HEK293 (cell line): ENCODE results near the gene SLC6A4.

ENCODE experiments used
- CTCF ChIA-PET: fragments of 350-600 bp; formaldehyde crosslinking; extraction: SDS; loops from one replicate; lab custom pipeline; 2021; ENCODE audit warnings: antibody characterized with exemption; lab: Yijun Ruan, JAX
- POLR2A ChIA-PET: fragments of 300-600 bp; formaldehyde crosslinking; extraction: SDS; loops from one replicate; lab custom pipeline; 2020; ENCODE audit warnings: antibody characterized with exemption, inconsistent platforms; lab: Yijun Ruan, JAX
- H3K27ac ChIP-seq: fragments of 200-500 bp; sonication (Bioruptor generic); 2 replicates; pipeline ENCODE4 v1.5.1; 2014; ENCODE audit warnings: low read depth, low read length, control low read depth, inconsistent platforms; ENCODE audit errors: extremely low read depth
- H3K36me3 ChIP-seq, 2 experiments: fragments of 200-500 bp in 1 of 2; sonication (Bioruptor generic) in 1 of 2; 1 replicate in 1 of 2; 2 replicates in 1 of 2; pipeline ENCODE4 v1.5.1; 2014 to 2017; ENCODE audit warnings: inconsistent platforms in 2 of 2, low read length in 2 of 2; ENCODE audit not compliant: control insufficient read depth in 2 of 2, insufficient read depth in 1 of 2
- H3K4me1 ChIP-seq: fragments of 200-500 bp; sonication (Bioruptor generic); 2 replicates; pipeline ENCODE4 v1.5.1; 2014; ENCODE audit warnings: mild to moderate bottlenecking, low read length, inconsistent platforms; ENCODE audit not compliant: control insufficient read depth, insufficient read depth
- H3K4me3 ChIP-seq: 2 replicates; pipeline ENCODE4 v1.5.1; 2011; ENCODE audit warnings: low read depth, mild to moderate bottlenecking, control low read depth, low read length, moderate library complexity
- H3K9me3 ChIP-seq: fragments of 200-500 bp; sonication (Bioruptor generic); 2 replicates; pipeline ENCODE4 v1.5.1; 2014; ENCODE audit warnings: low read depth, low read length, inconsistent platforms; ENCODE audit not compliant: control insufficient read depth, insufficient read depth
- IKZF3 ChIP-seq: fragments of 450-650 bp; IDR thresholded peaks from 2 replicates; pipeline ENCODE4 v1.5.0; 2018; ENCODE audit warnings: missing biosample characterization, mild to moderate bottlenecking, missing genetic modification characterization, moderate library complexity
- OSR2 ChIP-seq: fragments of 450-650 bp; formaldehyde crosslinking; IDR thresholded peaks from 2 replicates; pipeline ENCODE4 v1.5.1; 2016; ENCODE audit warnings: missing biosample characterization, missing genetic modification characterization
- REPIN1 ChIP-seq: fragments of 450-650 bp; formaldehyde crosslinking; IDR thresholded peaks from 2 replicates; pipeline ENCODE4 v1.5.1; 2017; ENCODE audit warnings: missing biosample characterization, missing genetic modification characterization, low read depth
- ZBTB20 ChIP-seq: fragments of 450-650 bp; formaldehyde crosslinking; IDR thresholded peaks from 2 replicates; pipeline ENCODE4 v1.5.1; 2016; ENCODE audit warnings: missing biosample characterization, missing genetic modification characterization
- ZNF10 ChIP-seq: fragments of 450-650 bp; formaldehyde crosslinking; IDR thresholded peaks from 2 replicates; pipeline ENCODE4 v1.5.1; 2017; ENCODE audit warnings: missing biosample characterization, missing genetic modification characterization
- ZNF133 ChIP-seq: fragments of 450-650 bp; formaldehyde crosslinking; IDR thresholded peaks from 2 replicates; pipeline ENCODE4 v1.5.1; 2016; ENCODE audit warnings: missing biosample characterization, missing genetic modification characterization
- ZNF148 ChIP-seq: fragments of 450-650 bp; formaldehyde crosslinking; IDR thresholded peaks from 2 replicates; pipeline ENCODE4 v1.5.0; 2017; ENCODE audit warnings: missing biosample characterization, missing genetic modification characterization, borderline replicate concordance
- ZNF2 ChIP-seq: fragments of 450-650 bp; formaldehyde crosslinking; IDR thresholded peaks from 2 replicates; pipeline ENCODE4 v1.5.1; 2016; ENCODE audit warnings: missing biosample characterization, missing genetic modification characterization
- ZNF214 ChIP-seq: fragments of 450-650 bp; formaldehyde crosslinking; IDR thresholded peaks from 2 replicates; pipeline ENCODE4 v1.5.1; 2017; ENCODE audit warnings: missing biosample characterization, mild to moderate bottlenecking, missing genetic modification characterization, borderline replicate concordance
- ZNF248 ChIP-seq: fragments of 450-650 bp; formaldehyde crosslinking; IDR thresholded peaks from 2 replicates; pipeline ENCODE4 v1.5.1; 2017; ENCODE audit warnings: missing biosample characterization, missing genetic modification characterization
- ZNF302 ChIP-seq: fragments of 450-650 bp; formaldehyde crosslinking; IDR thresholded peaks from 2 replicates; pipeline ENCODE4 v1.5.1; 2016; ENCODE audit warnings: missing biosample characterization, missing genetic modification characterization, low read depth
- ZNF404 ChIP-seq: fragments of 450-650 bp; formaldehyde crosslinking; IDR thresholded peaks from 2 replicates; pipeline ENCODE4 v1.5.1; 2017; ENCODE audit warnings: missing biosample characterization, missing genetic modification characterization
- ZNF473 ChIP-seq: fragments of 450-650 bp; formaldehyde crosslinking; IDR thresholded peaks from 2 replicates; pipeline ENCODE4 v1.5.1; 2017; ENCODE audit warnings: missing biosample characterization, missing genetic modification characterization
- ZNF488 ChIP-seq: fragments of 450-650 bp; formaldehyde crosslinking; IDR thresholded peaks from 2 replicates; pipeline ENCODE4 v1.5.1; 2016; ENCODE audit warnings: missing biosample characterization, missing genetic modification characterization
- ZNF521 ChIP-seq: fragments of 450-650 bp; formaldehyde crosslinking; IDR thresholded peaks from 2 replicates; pipeline ENCODE4 v1.5.1; 2017; ENCODE audit warnings: missing biosample characterization, mild to moderate bottlenecking, missing genetic modification characterization
- ZNF529 ChIP-seq: fragments of 450-650 bp; formaldehyde crosslinking; IDR thresholded peaks from 2 replicates; pipeline ENCODE4 v1.5.1; 2017; ENCODE audit warnings: missing genetic modification characterization, missing biosample characterization; ENCODE audit not compliant: insufficient replicate concordance
- ZNF555 ChIP-seq: fragments of 450-650 bp; formaldehyde crosslinking; conservative IDR thresholded peaks from 2 replicates; pipeline ENCODE4 v1.5.1; 2017; ENCODE audit warnings: missing biosample characterization, mild to moderate bottlenecking, missing genetic modification characterization, inconsistent platforms
- ZNF596 ChIP-seq: fragments of 450-650 bp; IDR thresholded peaks from 2 replicates; pipeline ENCODE4 v1.5.0; 2018; ENCODE audit warnings: missing biosample characterization, mild to moderate bottlenecking, missing genetic modification characterization, moderate library complexity
- ZNF623 ChIP-seq: fragments of 450-650 bp; formaldehyde crosslinking; IDR thresholded peaks from 2 replicates; pipeline ENCODE4 v1.5.1; 2016; ENCODE audit warnings: missing biosample characterization, missing genetic modification characterization
- ZNF629 ChIP-seq: fragments of 450-650 bp; formaldehyde crosslinking; IDR thresholded peaks from 2 replicates; pipeline ENCODE4 v1.5.1; 2017; ENCODE audit warnings: missing biosample characterization, missing genetic modification characterization
- ZNF654 ChIP-seq: fragments of 450-650 bp; formaldehyde crosslinking; IDR thresholded peaks from 2 replicates; pipeline ENCODE4 v1.5.1; 2016; ENCODE audit warnings: low read depth, missing biosample characterization, missing genetic modification characterization
- ZNF707 ChIP-seq: fragments of 450-650 bp; formaldehyde crosslinking; IDR thresholded peaks from 2 replicates; pipeline ENCODE4 v1.5.1; 2016; ENCODE audit warnings: missing biosample characterization, missing genetic modification characterization
- ZNF776 ChIP-seq: fragments of 450-650 bp; formaldehyde crosslinking; IDR thresholded peaks from 2 replicates; pipeline ENCODE4 v1.5.0; 2017; ENCODE audit warnings: missing biosample characterization, missing genetic modification characterization, borderline replicate concordance
- ZNF785 ChIP-seq: fragments of 450-650 bp; formaldehyde crosslinking; IDR thresholded peaks from 2 replicates; pipeline ENCODE4 v1.5.1; 2016; ENCODE audit warnings: missing biosample characterization, missing genetic modification characterization
- TF ChIP-seq, protein P1 (sequence below): fragments of 450-650 bp; formaldehyde crosslinking; IDR thresholded peaks from 2 replicates; pipeline ENCODE4 v1.5.1; 2016; ENCODE audit warnings: missing biosample characterization, missing genetic modification characterization, borderline replicate concordance
- TF ChIP-seq, protein P2 (sequence below): fragments of 450-650 bp; formaldehyde crosslinking; IDR thresholded peaks from 2 replicates; pipeline ENCODE4 v1.5.1; 2016; ENCODE audit warnings: missing biosample characterization, missing genetic modification characterization
- TF ChIP-seq, protein P3 (sequence below): fragments of 450-650 bp; formaldehyde crosslinking; IDR thresholded peaks from 2 replicates; pipeline ENCODE4 v1.5.1; 2016; ENCODE audit warnings: missing biosample characterization, missing genetic modification characterization

SLC6A4 gene

GRCh38 chr17:30248786-30249185 is 13.3 kb upstream of the SLC6A4 start (continued):
- TF ChIP-seq ZNF10, result no peak
- no peak for TF ChIP-seq ZNF521 (tag by site-specific recombination)

DNA sequence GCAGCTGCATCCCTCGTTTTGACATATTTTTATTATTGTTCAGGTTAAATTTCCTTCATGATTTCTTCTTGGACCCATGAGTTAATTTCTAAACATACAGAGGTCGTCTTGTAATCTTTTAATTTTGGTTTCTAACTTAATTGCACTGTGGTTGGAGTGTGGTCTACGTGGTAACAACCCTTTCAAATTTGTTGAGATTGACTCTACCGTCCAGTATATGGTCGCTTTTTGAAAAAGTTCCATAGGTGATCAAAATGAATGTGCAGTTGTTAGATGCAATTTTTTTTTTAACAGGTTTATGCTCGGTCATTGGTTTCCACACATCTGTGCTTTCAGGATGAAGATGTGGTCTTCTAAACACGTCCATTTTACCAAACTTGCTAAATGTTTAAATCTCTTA is 11.0 kb upstream of the SLC6A4 start:
- TF ChIP-seq ZNF785 (tag by site-specific recombination), result no peak
- no peak for TF ChIP-seq ZNF473
- TF ChIP-seq ZNF629 (tag by site-specific recombination), result no peak
- no peak for TF ChIP-seq REPIN1
- TF ChIP-seq ZNF596 (tag by site-specific recombination), result no peak
- TF ChIP-seq ZNF2 (tag by site-specific recombination), result no peak
- TF ChIP-seq ZNF623 (tag by site-specific recombination), result no peak
- no peak for TF ChIP-seq ZNF133
- TF ChIP-seq ZNF555 (tag by site-specific recombination), result no peak
- TF ChIP-seq ZNF654 (tag by site-specific recombination), result no peak
- TF ChIP-seq ZBTB20 (tag by site-specific recombination), result no peak
- no peak for TF ChIP-seq ZNF488 (tag by site-specific recombination)
- no peak for TF ChIP-seq ZNF707 (tag by site-specific recombination)
- no peak for TF ChIP-seq ZNF214 (tag by site-specific recombination)
- TF ChIP-seq ZNF148 (tag by site-specific recombination), result no peak
- POLR2A ChIA-PET, result no interaction called here
- Histone ChIP-seq H3K4me3 (no peak overlapping the region), H3K27ac (no peak overlapping the region), H3K9me3 (no peaks in the 10 kb centered on the region), H3K36me3 (peaks cover 31 to 44% of the 10 kb centered on the region in 2 experiments; a peak in 2 of 3 replicates), H3K4me1 (no peaks in the 10 kb centered on the region)
- CTCF ChIA-PET, result interaction anchor here (0.7 to 1.9 kb wide), 4 partner anchors 10 to 90 kb away, joined by 3 to 6 read pairs (median 4); no protein-coding TSS in a partner anchor

DNA sequence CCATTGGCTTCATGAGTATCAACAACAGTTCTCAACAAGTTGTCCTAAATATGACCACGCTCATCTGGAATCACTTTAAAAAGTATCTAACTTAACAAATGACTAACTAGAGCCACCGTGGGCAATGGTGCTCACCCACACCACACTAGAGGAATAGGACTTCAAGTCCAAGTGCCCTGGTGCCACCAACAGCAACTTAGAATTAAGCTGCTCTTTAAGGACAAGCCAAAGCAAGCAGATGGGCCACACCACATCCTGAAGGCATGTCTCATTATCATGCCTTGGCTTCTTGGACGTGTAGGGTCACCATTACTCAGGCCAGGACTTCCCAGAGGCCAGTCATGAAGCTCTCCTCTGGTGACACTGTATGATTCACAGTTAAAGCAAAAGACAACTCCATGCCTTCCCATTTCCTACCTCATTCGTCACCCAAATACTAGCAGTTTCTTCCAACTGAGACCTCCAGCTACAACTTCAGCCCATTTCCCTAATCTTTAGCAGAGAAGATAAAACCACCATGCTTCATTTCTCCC is 9.4 kb upstream of the SLC6A4 start:
- Histone ChIP-seq H3K4me1 (no peaks in the 10 kb centered on the region), H3K27ac (no peak overlapping the region), H3K4me3 (no peak overlapping the region), H3K9me3 (no peaks in the 10 kb centered on the region), H3K36me3 (peaks cover 24 to 31% of the 10 kb centered on the region in 2 experiments; a peak in 2 of 3 replicates)
- CTCF ChIA-PET, result interaction anchor here (0.6 to 1.0 kb wide), 2 partner anchors 32 to 140 kb away, joined by 3 read pairs; no protein-coding TSS in a partner anchor
- POLR2A ChIA-PET, result interaction anchor here (0.9 kb wide), 1 partner anchor 9 kb away, joined by 3 read pairs; no protein-coding TSS in a partner anchor
- TF ChIP-seq, protein P1, sequence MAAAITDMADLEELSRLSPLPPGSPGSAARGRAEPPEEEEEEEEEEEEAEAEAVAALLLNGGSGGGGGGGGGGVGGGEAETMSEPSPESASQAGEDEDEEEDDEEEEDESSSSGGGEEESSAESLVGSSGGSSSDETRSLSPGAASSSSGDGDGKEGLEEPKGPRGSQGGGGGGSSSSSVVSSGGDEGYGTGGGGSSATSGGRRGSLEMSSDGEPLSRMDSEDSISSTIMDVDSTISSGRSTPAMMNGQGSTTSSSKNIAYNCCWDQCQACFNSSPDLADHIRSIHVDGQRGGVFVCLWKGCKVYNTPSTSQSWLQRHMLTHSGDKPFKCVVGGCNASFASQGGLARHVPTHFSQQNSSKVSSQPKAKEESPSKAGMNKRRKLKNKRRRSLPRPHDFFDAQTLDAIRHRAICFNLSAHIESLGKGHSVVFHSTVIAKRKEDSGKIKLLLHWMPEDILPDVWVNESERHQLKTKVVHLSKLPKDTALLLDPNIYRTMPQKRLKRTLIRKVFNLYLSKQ (tag by site-specific recombination), result no peak
- TF ChIP-seq IKZF3 (tag by site-specific recombination) (no peak), ZNF302 (tag by site-specific recombination) (no peak), OSR2 (no peak), ZNF529 (tag by site-specific recombination) (no peak), ZNF404 (no peak), ZNF776 (tag by site-specific recombination) (no peak), ZNF248 (tag by site-specific recombination) (no peak)
- TF ChIP-seq, protein P2, sequence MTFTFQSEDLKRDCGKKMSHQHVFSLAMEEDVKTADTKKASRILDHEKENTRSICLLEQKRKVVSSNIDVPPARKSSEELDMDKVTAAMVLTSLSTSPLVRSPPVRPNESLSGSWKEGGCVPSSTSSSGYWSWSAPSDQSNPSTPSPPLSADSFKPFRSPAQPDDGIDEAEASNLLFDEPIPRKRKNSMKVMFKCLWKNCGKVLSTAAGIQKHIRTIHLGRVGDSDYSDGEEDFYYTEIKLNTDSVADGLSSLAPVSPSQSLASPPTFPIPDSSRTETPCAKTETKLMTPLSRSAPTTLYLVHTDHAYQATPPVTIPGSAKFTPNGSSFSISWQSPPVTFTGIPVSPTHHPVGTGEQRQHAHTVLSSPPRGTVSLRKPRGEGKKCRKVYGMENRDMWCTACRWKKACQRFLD (tag by site-specific recombination), result no peak
- TF ChIP-seq, protein P3, sequence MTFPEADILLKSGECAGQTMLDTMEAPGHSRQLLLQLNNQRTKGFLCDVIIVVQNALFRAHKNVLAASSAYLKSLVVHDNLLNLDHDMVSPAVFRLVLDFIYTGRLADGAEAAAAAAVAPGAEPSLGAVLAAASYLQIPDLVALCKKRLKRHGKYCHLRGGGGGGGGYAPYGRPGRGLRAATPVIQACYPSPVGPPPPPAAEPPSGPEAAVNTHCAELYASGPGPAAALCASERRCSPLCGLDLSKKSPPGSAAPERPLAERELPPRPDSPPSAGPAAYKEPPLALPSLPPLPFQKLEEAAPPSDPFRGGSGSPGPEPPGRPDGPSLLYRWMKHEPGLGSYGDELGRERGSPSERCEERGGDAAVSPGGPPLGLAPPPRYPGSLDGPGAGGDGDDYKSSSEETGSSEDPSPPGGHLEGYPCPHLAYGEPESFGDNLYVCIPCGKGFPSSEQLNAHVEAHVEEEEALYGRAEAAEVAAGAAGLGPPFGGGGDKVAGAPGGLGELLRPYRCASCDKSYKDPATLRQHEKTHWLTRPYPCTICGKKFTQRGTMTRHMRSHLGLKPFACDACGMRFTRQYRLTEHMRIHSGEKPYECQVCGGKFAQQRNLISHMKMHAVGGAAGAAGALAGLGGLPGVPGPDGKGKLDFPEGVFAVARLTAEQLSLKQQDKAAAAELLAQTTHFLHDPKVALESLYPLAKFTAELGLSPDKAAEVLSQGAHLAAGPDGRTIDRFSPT (tag by site-specific recombination), result no peak
